HL-60/S4 (cell line): ENCODE results near the gene SLC25A39.

Source experiments
- in situ Hi-C: fragments of 300-500 bp; cut with MboI; formaldehyde crosslinking; loops from 2 replicates; pipeline ENCODE4 v1.14.3; 2022; ENCODE audit warnings: low sequenced_read_pairs

Gene SLC25A39

GRCh38 chr17:44354582-44355561 is 30.2 kb upstream of the SLC25A39 start:
- in situ Hi-C loops, result no loop called here

DNA sequence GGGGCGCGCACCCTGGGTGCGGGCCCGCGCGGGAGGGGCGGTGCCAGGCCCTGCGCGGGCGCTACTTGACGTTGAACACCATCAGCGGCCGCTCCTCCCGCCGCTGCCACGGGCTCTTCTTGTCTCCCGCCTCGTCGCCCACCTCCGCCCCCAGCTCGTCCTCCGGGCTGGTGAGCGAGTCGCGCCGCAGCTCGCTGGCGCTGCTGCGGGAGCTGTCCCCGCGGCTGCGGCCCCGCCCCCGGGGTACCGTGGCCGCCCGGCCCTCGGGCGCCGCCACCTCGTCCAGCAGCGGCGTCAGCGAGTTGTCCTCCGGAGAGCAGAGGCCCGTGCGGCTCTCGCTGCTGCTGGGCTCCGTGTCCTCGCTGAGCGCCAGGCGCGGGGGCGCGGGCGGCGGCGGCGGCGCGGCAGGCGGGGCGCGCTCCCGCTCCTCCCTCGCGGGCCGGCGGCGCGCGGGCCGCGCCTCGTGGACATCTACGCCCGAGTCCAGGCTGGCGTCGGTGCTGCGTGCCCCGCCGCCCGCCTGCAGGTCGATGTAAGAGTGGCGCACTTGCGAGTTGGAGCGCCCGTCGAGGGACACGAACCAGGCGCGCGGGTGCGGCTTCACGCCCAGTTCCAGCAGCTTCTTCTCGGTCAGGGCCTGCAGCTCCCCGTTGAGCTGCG is 29.2 kb upstream of the SLC25A39 start:
- in situ Hi-C loops, result no loop called here

GRCh38 chr17:44352828-44353671 is 28.4 kb upstream of the SLC25A39 start:
- in situ Hi-C loops, result no loop called here

- in situ Hi-C loops, result no loop called here
These were observed 27.6 kb upstream of the SLC25A39 start for GRCh38 chr17:44351961-44352827.

- in situ Hi-C loops, result no loop called here
These were observed 26.8 kb upstream of the SLC25A39 start for GRCh38 chr17:44351464-44351863.

GRCh38 chr17:44350733-44351226 is 26.2 kb upstream of the SLC25A39 start:
- in situ Hi-C loops, result no loop called here

GRCh38 chr17:44349553-44350070 is 25.0 kb upstream of the SLC25A39 start:
- in situ Hi-C loops, result loop anchor here (25.0 kb wide), 1 partner anchor 137 kb away; the partner anchor contains the start of gene UBTF

GRCh38 chr17:44348988-44349364 is 24.4 kb upstream of the SLC25A39 start:
- in situ Hi-C loops, result loop anchor here (25.0 kb wide), 1 partner anchor 137 kb away; the partner anchor contains the start of gene UBTF

GRCh38 chr17:44348234-44348987 is 23.8 kb upstream of the SLC25A39 start:
- in situ Hi-C loops, result loop anchor here (25.0 kb wide), 1 partner anchor 136 kb away; the partner anchor contains the start of gene UBTF

- in situ Hi-C loops, result loop anchor here (25.0 kb wide), 1 partner anchor 135 kb away; the partner anchor contains the start of gene UBTF
These were observed 22.8 kb upstream of the SLC25A39 start for GRCh38 chr17:44347206-44348055.

- in situ Hi-C loops, result loop anchor here (25.0 kb wide), 1 partner anchor 134 kb away; the partner anchor contains the start of gene UBTF
These were observed 21.6 kb upstream of the SLC25A39 start for GRCh38 chr17:44346064-44346844.

- in situ Hi-C loops, result loop anchor here (25.0 kb wide), 1 partner anchor 133 kb away; the partner anchor contains the start of gene UBTF
These were observed 20.9 kb upstream of the SLC25A39 start for GRCh38 chr17:44345454-44346026.

DNA sequence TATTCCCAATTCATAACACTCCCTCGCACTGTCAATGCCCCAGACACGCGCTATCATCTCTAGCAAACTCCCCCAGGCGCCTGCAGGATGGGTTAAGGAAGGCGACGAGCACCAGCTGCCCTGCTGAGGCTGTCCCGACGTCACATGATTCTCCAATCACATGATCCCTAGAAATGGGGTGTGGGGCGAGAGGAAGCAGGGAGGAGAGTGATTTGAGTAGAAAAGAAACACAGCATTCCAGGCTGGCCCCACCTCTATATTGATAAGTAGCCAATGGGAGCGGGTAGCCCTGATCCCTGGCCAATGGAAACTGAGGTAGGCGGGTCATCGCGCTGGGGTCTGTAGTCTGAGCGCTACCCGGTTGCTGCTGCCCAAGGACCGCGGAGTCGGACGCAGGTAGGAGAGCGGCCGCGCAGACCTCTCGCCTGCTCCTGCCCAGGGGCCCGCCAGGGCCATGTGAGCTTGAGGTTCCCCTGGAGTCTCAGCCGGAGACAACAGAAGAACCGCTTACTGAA is 20.4 kb upstream of the SLC25A39 start, which contains the start of gene GRN:
GRN (plus strand) TSS at position 364 of the 515 bp plus-strand sequence. CDS start 3,863 bp downstream, outside the sequence.
- in situ Hi-C loops, result loop anchor here (25.0 kb wide), 1 partner anchor 133 kb away; the partner anchor contains the start of gene UBTF

GRCh38 chr17:44343510-44344209 is 19.0 kb upstream of the SLC25A39 start:
- in situ Hi-C loops, result loop anchor here (25.0 kb wide), 1 partner anchor 131 kb away; the partner anchor contains the start of gene UBTF

DNA sequence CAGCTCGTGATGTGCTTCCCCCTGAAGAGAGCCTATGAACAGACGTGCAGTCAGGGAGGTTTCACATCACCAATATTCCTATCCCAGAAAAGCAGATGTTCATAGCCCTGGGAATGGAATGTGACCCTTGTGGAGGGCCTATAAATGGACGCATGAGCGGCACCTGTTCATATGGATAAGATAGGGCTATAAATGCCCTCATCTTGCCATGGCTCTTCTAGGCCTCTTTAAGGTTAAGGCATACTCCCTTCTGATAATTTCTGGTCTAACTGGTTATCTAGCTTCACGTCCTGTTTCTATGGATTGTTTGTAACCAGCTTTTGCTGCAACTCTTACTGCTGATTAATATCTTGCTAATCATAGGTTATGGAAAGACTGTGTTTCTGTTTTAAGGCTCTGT is 15.9 kb upstream of the SLC25A39 start:
- in situ Hi-C loops, result loop anchor here (25.0 kb wide), 1 partner anchor 128 kb away; the partner anchor contains the start of gene UBTF
